DMS 273 (cell line): ENCODE data around the gene CNP.

Experiments
- DNase-seq: peaks from one replicate; lab custom pipeline; 2025; ENCODE audit not compliant: unreplicated experiment; lab: John Stamatoyannopoulos, UW

The CNP gene

GRCh38 chr17:41941168-41941567 lies 25.4 kb upstream of the CNP start:
- DNase-seq, result no peak

GRCh38 chr17:41942626-41943373 lies 23.8 kb upstream of the CNP start:
- no peak for DNase-seq

GRCh38 chr17:41943492-41943891 lies 23.1 kb upstream of the CNP start:
- DNase-seq, result no peak

GRCh38 chr17:41944943-41945342 lies 21.7 kb upstream of the CNP start:
- no peak for DNase-seq

GRCh38 chr17:41948762-41949460 lies 17.7 kb upstream of the CNP start:
- DNase-seq, result no peak

- no peak for DNase-seq
Observed at GRCh38 chr17:41956522-41956921, 10.1 kb upstream of the CNP start.

GRCh38 chr17:41957031-41957868 lies 9.3 kb upstream of the CNP start:
- DNase-seq, result no peak

GRCh38 chr17:41957869-41958439 lies 8.6 kb upstream of the CNP start:
- no peak for DNase-seq

GRCh38 chr17:41959030-41959335 lies 7.6 kb upstream of the CNP start:
- no peak for DNase-seq

GRCh38 chr17:41959336-41960095 lies 7.1 kb upstream of the CNP start:
- peak; percentile 76 for DNase-seq

- peak; percentile 44 for DNase-seq
Observed at GRCh38 chr17:41962111-41962510, 4.5 kb upstream of the CNP start.

GRCh38 chr17:41962768-41963434 lies 3.7 kb upstream of the CNP start:
- peak; percentile 88 for DNase-seq

- peak; percentile 84 for DNase-seq
Observed at GRCh38 chr17:41965694-41966462, 717 bp upstream of the CNP start.

GRCh38 chr17:41967141-41967920 lies 736 bp downstream of the CNP start:
- peak; percentile 72 for DNase-seq

GRCh38 chr17:41967921-41968578 lies 1.5 kb downstream of the CNP start:
- no peak for DNase-seq

GRCh38 chr17:41968676-41969075 lies 2.1 kb downstream of the CNP start:
- DNase-seq, result no peak

GRCh38 chr17:41970901-41971331 lies 4.3 kb downstream of the CNP start:
- DNase-seq, result no peak
